GM12878 (cell line): ENCODE results near the gene SLC35G6. TPM values are rescaled to one million over a fixed set of nuclear protein-coding genes. Genes with fewer than 3 reads are reported as not detected.
A peak's percentile ranks its signal among the peaks of the same experiment; 100 is the strongest.

ENCODE experiments used
- ATAC-seq: fragments of 200-7000 bp; cut with Tn5 transposase; 3 replicates; pipeline ENCODE4 v1.9.1; 2020; ENCODE audit warnings: mild to moderate bottlenecking, moderate library complexity
- BruUV-seq: library from RNA; stranded (reverse); fragments of 400-500 nt; replicated peaks from 2 replicates; lab custom pipeline; 2021; lab: Mats Ljungman, UMichigan
- CTCF ChIA-PET: fragments of 300-600 bp; sonication (Branson Sonifier 250); formaldehyde crosslinking; extraction: SDS; loops from one replicate; lab custom pipeline; 2021; ENCODE audit warnings: inconsistent platforms; lab: Yijun Ruan, JAX
- POLR2A ChIA-PET: fragments of 350-600 bp; formaldehyde crosslinking; extraction: SDS; loops from one replicate; lab custom pipeline; 2021; ENCODE audit warnings: inconsistent platforms; lab: Charles Lee
- RAD21 ChIA-PET: fragments of 300-600 bp; sonication (Branson Sonifier 250); formaldehyde crosslinking; loops from one replicate; lab custom pipeline; 2023; ENCODE audit warnings: antibody characterized with exemption; ENCODE audit not compliant: unreplicated experiment; lab: Charles Lee
- SMC1A ChIA-PET: fragments of 300-600 bp; sonication (Branson Sonifier 250); formaldehyde crosslinking; loops from one replicate; lab custom pipeline; 2023; ENCODE audit not compliant: unreplicated experiment, uncharacterized antibody; lab: Charles Lee
- DNase-seq: peaks from one replicate; pipeline ENCODE4 v3.0.0-alpha.2; 2011; ENCODE audit warnings: low read depth, low spot score
- FAIRE-seq: peaks from 3 replicates; lab custom pipeline; 2011; peaks lifted over from hg19 to GRCh38; lab: Jason Lieb, UNC
- H2AFZ ChIP-seq: 2 replicates; pipeline ENCODE4 v1.6.0; 2011; ENCODE audit warnings: low read depth, low read length, control low read depth; ENCODE audit not compliant: control insufficient read depth
- H3K27ac ChIP-seq: 2 replicates; pipeline ENCODE4 v1.5.1; 2011; ENCODE audit warnings: control low read depth; ENCODE audit not compliant: control insufficient read depth, insufficient read depth
- H3K27me3 ChIP-seq, 2 experiments: replicated peaks in 1 of 2; 2 replicates each; pipeline versions ENCODE4 v1.6.0 to v1.6.1; 2011; ENCODE audit warnings: low read length in 1 of 2; ENCODE audit not compliant: control insufficient read depth in 2 of 2, insufficient read depth in 2 of 2
- H3K36me3 ChIP-seq, 2 experiments: 2 replicates each; pipeline ENCODE4 v1.5.1; 2011; ENCODE audit warnings: low read length in 1 of 2; ENCODE audit not compliant: control insufficient read depth in 2 of 2, insufficient read depth in 2 of 2
- H3K4me1 ChIP-seq: 2 replicates; pipeline ENCODE4 v1.6.1; 2011; ENCODE audit warnings: mild to moderate bottlenecking, low read length, moderate library complexity, mixed read lengths; ENCODE audit not compliant: control insufficient read depth, insufficient read depth
- H3K4me2 ChIP-seq: 2 replicates; pipeline ENCODE4 v1.6.0; 2011; ENCODE audit warnings: control low read depth; ENCODE audit not compliant: control insufficient read depth, insufficient read depth
- H3K4me3 ChIP-seq: fragments of 200-600 bp; sonication (generic); 2 replicates; pipeline ENCODE4 v1.5.1; 2016
- H3K79me2 ChIP-seq: 2 replicates; pipeline ENCODE4 v1.6.0; 2011; ENCODE audit warnings: low read length; ENCODE audit not compliant: control insufficient read depth, insufficient read depth
- H3K9ac ChIP-seq: 2 replicates; pipeline ENCODE4 v1.8.0; 2011; ENCODE audit warnings: low read length, control low read depth, mixed read lengths; ENCODE audit not compliant: control insufficient read depth, insufficient read depth
- H3K9me3 ChIP-seq: replicated peaks from 3 replicates; pipeline ENCODE4 v1.5.1; 2011; ENCODE audit warnings: mild to moderate bottlenecking, low read length; ENCODE audit not compliant: control insufficient read depth, insufficient read depth
- H4K20me1 ChIP-seq: 2 replicates; pipeline ENCODE4 v1.6.0; 2011; ENCODE audit not compliant: control insufficient read depth, insufficient read depth
- CEBPB ChIP-seq, 2 experiments: fragments of 150-350 bp in 1 of 2; IDR thresholded peaks; 2 replicates each; pipeline ENCODE4 v1.6.1; 2012 to 2014; ENCODE audit warnings: low read depth in 2 of 2, low read length in 2 of 2, borderline replicate concordance in 1 of 2, inconsistent platforms in 1 of 2
- EED ChIP-seq: sonication (generic); IDR thresholded peaks from 2 replicates; pipeline ENCODE4 v1.6.1; 2016; ENCODE audit warnings: antibody characterized with exemption, low read depth
- FOS ChIP-seq: IDR thresholded peaks from 3 replicates; pipeline ENCODE4 v1.6.1; 2011; ENCODE audit warnings: borderline replicate concordance; ENCODE audit not compliant: insufficient read length; ENCODE audit errors: extremely low read depth
- KLF5 ChIP-seq: fragments of 450-650 bp; IDR thresholded peaks from 2 replicates; pipeline ENCODE4 v1.6.1; 2014; ENCODE audit warnings: mild to moderate bottlenecking; ENCODE audit not compliant: partially characterized antibody
- NR2F1 ChIP-seq: fragments of 450-650 bp; conservative IDR thresholded peaks from 2 replicates; pipeline ENCODE4 v1.6.1; 2017; ENCODE audit warnings: mild to moderate bottlenecking
- RAD21 ChIP-seq: IDR thresholded peaks from 2 replicates; pipeline ENCODE4 v1.6.1; 2011; ENCODE audit warnings: mild to moderate bottlenecking, low read depth, low read length, moderate library complexity; ENCODE audit not compliant: insufficient read depth
- RB1 ChIP-seq: fragments of 450-650 bp; formaldehyde crosslinking; IDR thresholded peaks from 2 replicates; pipeline ENCODE4 v1.6.1; 2017; ENCODE audit warnings: mild to moderate bottlenecking, borderline replicate concordance
- RELB ChIP-seq: fragments of 450-650 bp; IDR thresholded peaks from 2 replicates; pipeline ENCODE4 v1.6.1; 2017; ENCODE audit warnings: low read depth, mild to moderate bottlenecking, moderate library complexity
- SMC3 ChIP-seq: IDR thresholded peaks from 2 replicates; pipeline ENCODE4 v1.6.1; 2011; ENCODE audit warnings: low read length, improper control_type of control experiment, borderline replicate concordance
- TARDBP ChIP-seq: IDR thresholded peaks from 2 replicates; pipeline ENCODE4 v1.6.1; 2016; ENCODE audit warnings: borderline replicate concordance
- ZNF274 ChIP-seq: IDR thresholded peaks from one replicate; pipeline ENCODE4 v1.8.0; 2011; ENCODE audit not compliant: insufficient read length, insufficient read depth
- WGBS: methylation state at CpG from one replicate; pipeline ENCODE4 v1.1.6; 2016; ENCODE audit warnings: low lambda C conversion rate; ENCODE audit not compliant: insufficient replicate concordance, insufficient coverage; ENCODE audit errors: missing lambda C conversion rate; 5-methylcytosine and 5-hydroxymethylcytosine counted together
- in situ Hi-C: fragments of 300-500 bp; cut with MboI; formaldehyde crosslinking; loops from 9 replicates; pipeline ENCODE4 v1.14.3; 2018; ENCODE audit warnings: mixed read lengths
- intact Hi-C: fragments of 100-400 bp; cut with micrococcal nuclease; formaldehyde crosslinking; loops from one replicate; pipeline ENCODE4 v1.14.2; 2022; ENCODE audit not compliant: unreplicated experiment
- polyA plus RNA-seq, 11 experiments: library from polyadenylated mRNA; depleted of rRNA in 4 of 11; unstranded in 6 of 11; stranded (reverse) in 5 of 11; fragments of >200 nt; fragmentation: Nextera tagmentation in 4 of 11; fragmentation: Illumina TruSeq in 1 of 11; extraction: Ambion mirVana in 4 of 11; extraction: Trizol in 1 of 11; gene quantifications; 1 replicate in 1 of 11; 2 replicates in 10 of 11; pipeline versions ENCODE4 v1.2.1 to v1.2.3, GENCODE V29; 2011 to 2016; ENCODE audit warnings: inconsistent platforms in 2 of 11, missing spikeins in 2 of 11, low read depth in 1 of 11
- total RNA-seq, 4 experiments: library from RNA; depleted of rRNA in 3 of 4; stranded (reverse); fragments of >200 nt in 3 of 4; fragmentation: Illumina TruSeq in 1 of 4; extraction: Trizol in 1 of 4; gene quantifications; 2 replicates each; pipeline versions ENCODE4 v1.2.1 to v1.2.3, GENCODE V29; 2013 to 2021

The SLC35G6 gene
- total and polyA plus RNA-seq, 10 of the 15 experiments (the other 5 are each of a cell fraction or from before 2014, with no cell fraction given) = 0.20 TPM; not detected in 9

DNA sequence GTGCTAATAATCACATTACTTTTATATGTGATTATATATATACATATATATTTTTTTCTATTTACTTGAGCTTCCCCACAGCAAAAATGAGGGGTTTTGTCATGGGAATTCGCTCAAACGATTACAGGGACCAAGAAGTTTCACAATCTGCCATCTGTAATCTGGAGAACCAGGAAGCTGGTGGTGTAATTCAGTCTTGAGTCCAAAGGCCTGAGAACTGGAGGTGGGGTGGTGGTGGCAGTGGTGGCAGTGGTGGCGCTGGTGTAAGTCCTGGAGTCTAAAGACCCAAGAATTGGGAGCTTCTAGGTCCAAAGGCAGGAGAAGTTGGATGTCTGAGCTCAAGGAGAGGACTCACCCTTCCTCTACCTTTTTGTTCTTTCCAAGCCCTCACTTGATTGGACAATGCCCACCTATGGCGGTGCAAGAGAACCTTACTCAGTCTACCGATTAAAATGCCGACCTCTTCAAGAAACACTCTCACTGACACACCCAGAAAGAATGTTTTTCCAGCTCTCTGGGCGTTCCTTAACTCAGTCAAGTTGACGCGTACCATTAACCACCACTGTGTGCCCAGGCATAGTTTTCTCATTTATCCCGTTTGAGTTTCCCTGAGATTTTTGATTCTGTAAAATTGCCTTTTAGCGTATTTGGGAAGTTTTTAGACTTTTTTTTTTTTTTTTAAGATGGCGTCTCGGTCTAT lies 34.8 kb downstream of the SLC35G6 start:
- FAIRE-seq = no peak
- ChIA-PET POLR2A (interaction anchor here (3.9 kb wide), 1 partner anchor 43 kb away, joined by 36 read pairs; the partner anchor contains the start of gene TNFSF13), CTCF (interaction anchor here (0.7 to 4.4 kb wide), 21 partner anchors 10 to 233 kb away, joined by 3 to 145 read pairs (median 4); partner anchors contain the start of genes CD68, SENP3, SOX15 and TMEM95), SMC1A (interaction anchor here (0.8 to 4.2 kb wide), 11 partner anchors 8 to 172 kb away, joined by 3 to 67 read pairs (median 8); partner anchors contain the start of genes SENP3, TNFSF13, TP53 and WRAP53), RAD21 (interaction anchor here (0.7 to 4.1 kb wide), 8 partner anchors 37 to 227 kb away, joined by 3 to 84 read pairs (median 4); partner anchors contain the start of genes MPDU1, SENP3, TNFSF13 and TP53)
- Histone ChIP-seq H3K4me3 (no peak overlapping the region), H3K36me3 (peaks cover 12 to 24% of the 10 kb centered on the region in 2 experiments; a peak in 3 of 4 replicates), H4K20me1 (no peaks in the 10 kb centered on the region), H3K9me3 (no peaks in the 10 kb centered on the region), H3K9ac (no peak overlapping the region), H3K27ac (no peak overlapping the region), H3K79me2 (no peaks in the 10 kb centered on the region), H3K4me2 (no peak overlapping the region), H3K4me1 (no peaks in the 10 kb centered on the region), H2AFZ (no peak overlapping the region), H3K27me3 (no peaks in the 10 kb centered on the region)
- no peak for DNase-seq
- in situ Hi-C loops = no loop called here
- TF ChIP-seq RB1 (no peak), FOS (no peak), EED (no peak)
- no peak for ATAC-seq
- intact Hi-C loops = no loop called here
- WGBS = 88% methylated on average over 13 of the region's 13 CpGs
- BruUV-seq = no TSS peak

GRCh38 chr17:7523033-7523432 lies 41.8 kb downstream of the SLC35G6 start:
- no peaks in the 10 kb centered on the region for H3K79me2 ChIP-seq
- intact Hi-C loops (loop anchor here (2.0 kb wide), 1 partner anchor 38 kb away; the partner anchor contains the start of gene SENP3), in situ Hi-C loops (no loop called here)
- H4K20me1 ChIP-seq = no peaks in the 10 kb centered on the region
- 54% methylated on average over 10 of the region's 10 CpGs for WGBS
- DNase-seq (no peak), ATAC-seq (peak; percentile 83), FAIRE-seq (peak; percentile 56)
- POLR2A ChIA-PET = interaction anchor here (0.6 to 1.0 kb wide), 3 partner anchors 30 to 49 kb away, joined by 4 to 5 read pairs (median 4); no protein-coding TSS in a partner anchor
- no peaks in the 10 kb centered on the region for H3K4me1 ChIP-seq
- no peaks in the 10 kb centered on the region for H3K27me3 ChIP-seq
- CTCF ChIA-PET = interaction anchor here (0.6 to 17.1 kb wide), 15 partner anchors 9 to 266 kb away, joined by 3 to 192 read pairs (median 3); partner anchors contain the start of genes CHRNB1, FXR2, SENP3 and SOX15
- H3K4me2 ChIP-seq = no peak overlapping the region
- H2AFZ ChIP-seq = no peak overlapping the region
- no peaks in the 10 kb centered on the region for H3K9me3 ChIP-seq
- H3K36me3 ChIP-seq = no peaks in the 10 kb centered on the region
- H3K4me3 ChIP-seq = no peak overlapping the region
- no peak overlapping the region for H3K9ac ChIP-seq
- no TSS peak for BruUV-seq
- H3K27ac ChIP-seq = no peak overlapping the region
- SMC1A ChIA-PET = interaction anchor here (0.7 to 1.2 kb wide), 8 partner anchors 9 to 164 kb away, joined by 3 to 23 read pairs (median 3); partner anchors contain the start of genes TNFSF13 and TP53
- RAD21 ChIA-PET = interaction anchor here (0.6 to 3.5 kb wide), 5 partner anchors 35 to 165 kb away, joined by 3 to 32 read pairs (median 5); partner anchors contain the start of genes SENP3, TNFSF13, TP53 and WRAP53
- TF ChIP-seq ZNF274 = no peak
- TF ChIP-seq SMC3 = peak; percentile 61; the same call in 1 of the 2 replicates
- no peak for TF ChIP-seq RELB
- no peak for TF ChIP-seq NR2F1
- TF ChIP-seq TARDBP = no peak
- no peak for TF ChIP-seq CEBPB (IDR thresholded peaks at IDR 0.05; ENCODE audit: borderline replicate concordance in 1 of 2, low read depth in 2 of 2, low read length in 2 of 2)
- peak; percentile 39; the same call in 1 of the 2 replicates for TF ChIP-seq RAD21
- TF ChIP-seq KLF5 = no peak
